PC-9 (cell line): ENCODE data around the gene CADM4.

Source experiments
- EZH2 ChIP-seq: fragments of 200-600 bp; sonication (generic); IDR thresholded peaks from 2 replicates; pipeline ENCODE4 v1.8.0; 2017; ENCODE audit warnings: antibody characterized with exemption, low read depth
- TF ChIP-seq, protein P1 (sequence below): fragments of 200-600 bp; sonication (generic); conservative IDR thresholded peaks from 2 replicates; pipeline ENCODE4 v1.6.1; 2017; ENCODE audit warnings: mixed run types, antibody characterized with exemption, mild to moderate bottlenecking, moderate library complexity

DNA sequence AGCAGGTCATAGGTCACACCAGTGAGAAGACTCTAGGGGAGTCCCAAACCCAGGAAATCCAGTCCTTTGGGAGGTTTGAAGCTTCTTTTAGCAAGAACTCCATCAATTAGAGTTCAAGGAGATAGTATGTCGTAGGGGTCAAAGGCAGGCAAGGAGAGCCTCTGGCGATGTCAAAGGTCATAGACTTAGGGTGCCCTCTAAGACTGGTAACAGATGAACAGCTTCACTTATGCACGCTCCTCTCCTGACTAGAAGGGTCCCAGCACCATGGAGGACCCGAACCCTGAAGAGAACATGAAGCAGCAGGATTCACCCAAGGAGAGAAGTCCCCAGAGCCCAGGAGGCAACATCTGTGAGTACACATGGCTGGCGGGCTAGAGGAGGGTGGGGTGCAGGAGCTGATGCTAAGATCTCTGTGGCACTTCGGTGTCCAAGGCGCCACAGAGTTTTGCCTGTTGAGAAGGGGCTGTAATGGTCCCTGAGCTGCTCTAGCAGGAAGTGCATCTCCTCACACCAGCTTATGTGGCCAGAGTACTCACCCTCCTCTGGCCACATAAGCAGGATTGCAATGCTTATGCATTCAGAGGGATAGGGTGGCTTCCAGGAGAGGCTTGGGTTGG, 42.7 kb downstream of the CADM4 start:
- TF ChIP-seq, protein P1, sequence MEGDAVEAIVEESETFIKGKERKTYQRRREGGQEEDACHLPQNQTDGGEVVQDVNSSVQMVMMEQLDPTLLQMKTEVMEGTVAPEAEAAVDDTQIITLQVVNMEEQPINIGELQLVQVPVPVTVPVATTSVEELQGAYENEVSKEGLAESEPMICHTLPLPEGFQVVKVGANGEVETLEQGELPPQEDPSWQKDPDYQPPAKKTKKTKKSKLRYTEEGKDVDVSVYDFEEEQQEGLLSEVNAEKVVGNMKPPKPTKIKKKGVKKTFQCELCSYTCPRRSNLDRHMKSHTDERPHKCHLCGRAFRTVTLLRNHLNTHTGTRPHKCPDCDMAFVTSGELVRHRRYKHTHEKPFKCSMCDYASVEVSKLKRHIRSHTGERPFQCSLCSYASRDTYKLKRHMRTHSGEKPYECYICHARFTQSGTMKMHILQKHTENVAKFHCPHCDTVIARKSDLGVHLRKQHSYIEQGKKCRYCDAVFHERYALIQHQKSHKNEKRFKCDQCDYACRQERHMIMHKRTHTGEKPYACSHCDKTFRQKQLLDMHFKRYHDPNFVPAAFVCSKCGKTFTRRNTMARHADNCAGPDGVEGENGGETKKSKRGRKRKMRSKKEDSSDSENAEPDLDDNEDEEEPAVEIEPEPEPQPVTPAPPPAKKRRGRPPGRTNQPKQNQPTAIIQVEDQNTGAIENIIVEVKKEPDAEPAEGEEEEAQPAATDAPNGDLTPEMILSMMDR: no peak
- no peak for TF ChIP-seq EZH2
